ENCODE data around the gene TMEM182. TPM values are rescaled to one million over a fixed set of nuclear protein-coding genes. Genes with fewer than 3 reads are reported as not detected.

TMEM182 gene
- polyA plus RNA-seq, 1 donor from 2014 or later: 3.8 TPM

DNA sequence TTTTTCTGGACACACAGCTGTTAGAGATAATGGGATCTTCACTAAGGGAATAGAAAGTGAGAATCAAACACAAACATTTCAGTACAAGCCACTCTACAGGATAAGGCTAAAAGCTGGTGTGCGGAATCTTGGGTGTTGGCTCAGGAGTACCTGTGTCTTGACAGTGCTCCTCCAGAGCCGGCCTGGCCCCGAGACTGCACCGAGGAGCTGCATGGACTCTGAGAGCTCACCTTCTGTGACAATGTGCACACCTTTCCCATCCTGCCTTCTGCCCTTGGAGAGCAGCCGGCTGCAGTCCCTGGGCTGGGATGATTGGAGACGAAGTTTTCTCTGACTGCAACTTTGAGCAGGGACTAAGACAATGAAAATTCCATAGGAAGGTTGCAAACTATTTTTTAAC is 89.1 kb downstream of the TMEM182 start:
- Histone ChIP-seq H3K9ac (ENCODE audit: low read length) (no peak overlapping the region), H3K4me2 (ENCODE audit: low read length) (no peak overlapping the region), H3K4me3 (ENCODE audit: low read length) (no peak overlapping the region), H3F3A (ENCODE audit: insufficient read depth, low read length, poor library complexity, severe bottlenecking) (no peaks in the 10 kb centered on the region), H3K9me3 (ENCODE audit: low read length) (no peaks in the 10 kb centered on the region), H4K20me1 (ENCODE audit: insufficient read depth) (no peaks in the 10 kb centered on the region), H3K27ac (ENCODE audit: low read length) (no peak overlapping the region), H2AFZ (ENCODE audit: low read depth, low read length) (no peak overlapping the region), H3K27me3 (ENCODE audit: insufficient read depth, low read depth, low read length) (no peaks in the 10 kb centered on the region), H3K36me3 (ENCODE audit: insufficient read depth, low read length) (no peaks in the 10 kb centered on the region), H3K9me2 (ENCODE audit: insufficient read depth, low read length) (no peaks in the 10 kb centered on the region), H3K79me2 (replicated peaks; ENCODE audit: insufficient read depth, low read length) (no peaks in the 10 kb centered on the region)
- TF ChIP-seq, protein P1, sequence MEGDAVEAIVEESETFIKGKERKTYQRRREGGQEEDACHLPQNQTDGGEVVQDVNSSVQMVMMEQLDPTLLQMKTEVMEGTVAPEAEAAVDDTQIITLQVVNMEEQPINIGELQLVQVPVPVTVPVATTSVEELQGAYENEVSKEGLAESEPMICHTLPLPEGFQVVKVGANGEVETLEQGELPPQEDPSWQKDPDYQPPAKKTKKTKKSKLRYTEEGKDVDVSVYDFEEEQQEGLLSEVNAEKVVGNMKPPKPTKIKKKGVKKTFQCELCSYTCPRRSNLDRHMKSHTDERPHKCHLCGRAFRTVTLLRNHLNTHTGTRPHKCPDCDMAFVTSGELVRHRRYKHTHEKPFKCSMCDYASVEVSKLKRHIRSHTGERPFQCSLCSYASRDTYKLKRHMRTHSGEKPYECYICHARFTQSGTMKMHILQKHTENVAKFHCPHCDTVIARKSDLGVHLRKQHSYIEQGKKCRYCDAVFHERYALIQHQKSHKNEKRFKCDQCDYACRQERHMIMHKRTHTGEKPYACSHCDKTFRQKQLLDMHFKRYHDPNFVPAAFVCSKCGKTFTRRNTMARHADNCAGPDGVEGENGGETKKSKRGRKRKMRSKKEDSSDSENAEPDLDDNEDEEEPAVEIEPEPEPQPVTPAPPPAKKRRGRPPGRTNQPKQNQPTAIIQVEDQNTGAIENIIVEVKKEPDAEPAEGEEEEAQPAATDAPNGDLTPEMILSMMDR (IDR thresholded peaks at IDR 0.05; ENCODE audit: poor library complexity, severe bottlenecking): no peak
- TF ChIP-seq MXI1 (conservative IDR thresholded peaks at IDR 0.05; ENCODE audit: poor library complexity, severe bottlenecking): no peak
- TF ChIP-seq REST (IDR thresholded peaks at IDR 0.05; ENCODE audit: borderline replicate concordance): no peak
- TF ChIP-seq EP300 (conservative IDR thresholded peaks at IDR 0.05; ENCODE audit: poor library complexity, severe bottlenecking): no peak
- TF ChIP-seq SMC3 (conservative IDR thresholded peaks at IDR 0.05; ENCODE audit: poor library complexity): no peak
- TF ChIP-seq RAD21 (conservative IDR thresholded peaks at IDR 0.05): no peak
- TF ChIP-seq TAF1 (IDR thresholded peaks at IDR 0.05; ENCODE audit: low read depth): no peak
- no peak for TF ChIP-seq EZH2 (IDR thresholded peaks at IDR 0.05; ENCODE audit: borderline replicate concordance, insufficient read depth, low read length, poor library complexity, severe bottlenecking)
- TF ChIP-seq POLR2AphosphoS5 (IDR thresholded peaks at IDR 0.05): no peak

DNA sequence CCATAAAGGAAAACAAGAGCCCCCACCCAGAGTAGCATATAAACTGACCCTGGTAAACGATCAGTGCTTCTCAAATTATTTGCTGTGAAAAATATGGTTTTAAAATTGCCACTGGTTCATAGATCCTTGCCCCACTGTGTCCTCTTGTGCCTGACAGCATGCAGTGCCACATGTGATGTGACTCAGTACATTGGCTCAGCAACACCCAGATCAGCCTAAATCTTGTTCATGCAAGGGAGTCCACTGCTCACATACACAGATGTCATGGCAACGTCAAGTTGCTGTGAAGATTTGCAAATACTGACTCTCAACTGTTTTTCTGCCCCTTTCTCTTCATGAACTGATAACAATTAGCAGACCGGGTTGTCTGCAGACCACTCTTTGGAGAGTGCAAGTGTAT is 91.0 kb downstream of the TMEM182 start:
- no peak overlapping the region for H2AFZ ChIP-seq (ENCODE audit: low read depth, low read length)
- H3K9me3 ChIP-seq (ENCODE audit: low read length): peaks cover under 1% of the 10 kb centered on the region
- no peak overlapping the region for H3K4me3 ChIP-seq (ENCODE audit: low read length)
- H3K9me2 ChIP-seq (ENCODE audit: insufficient read depth, low read length): no peaks in the 10 kb centered on the region
- no peaks in the 10 kb centered on the region for H3K27me3 ChIP-seq (ENCODE audit: insufficient read depth, low read depth, low read length)
- H3K36me3 ChIP-seq (ENCODE audit: insufficient read depth, low read length): no peaks in the 10 kb centered on the region
- no peaks in the 10 kb centered on the region for H3F3A ChIP-seq (ENCODE audit: insufficient read depth, low read length, poor library complexity, severe bottlenecking)
- H3K4me2 ChIP-seq (ENCODE audit: low read length): no peak overlapping the region
- no peak for TF ChIP-seq TAF1 (IDR thresholded peaks at IDR 0.05; ENCODE audit: low read depth)
- no peak for TF ChIP-seq EZH2 (IDR thresholded peaks at IDR 0.05; ENCODE audit: borderline replicate concordance, insufficient read depth, low read length, poor library complexity, severe bottlenecking)
- no peak overlapping the region for H3K9ac ChIP-seq (ENCODE audit: low read length)
- no peak overlapping the region for H3K27ac ChIP-seq (ENCODE audit: low read length)
- no peaks in the 10 kb centered on the region for H3K79me2 ChIP-seq (replicated peaks; ENCODE audit: insufficient read depth, low read length)
- H4K20me1 ChIP-seq (ENCODE audit: insufficient read depth): no peaks in the 10 kb centered on the region

Other genes starting within 250 kb of the TMEM182 start
- 0.09 and 0.26 TPM in 2 replicates for gene SLC9A2, start 142.5 kb upstream of the TMEM182 start, polyA plus RNA-seq

Measured in neural cell (in vitro differentiated cells).